ENCODE measurements around the gene GRIK4.

GRCh38 chr11:120536091-120536796, 24.7 kb downstream of the GRIK4 start:
- TF ChIP-seq CTCF (conservative IDR thresholded peaks at IDR 0.05), result no peak
- no peak for TF ChIP-seq EZH2 (IDR thresholded peaks at IDR 0.05; ENCODE audit: low read depth)
